SK-N-SH (cell line): ENCODE results near the gene C1QTNF9. TPM values are rescaled to one million over a fixed set of nuclear protein-coding genes. Genes with fewer than 3 reads are reported as not detected.

Experiments
- CTCF ChIA-PET: fragments of 300-600, 350-600 bp; formaldehyde crosslinking; extraction: SDS; loops from one replicate; lab custom pipeline; 2021; lab: Yijun Ruan, JAX
- POLR2A ChIA-PET: fragments of 350-600 bp; sonication (Branson Sonifier 250); formaldehyde crosslinking; extraction: SDS; loops from one replicate; lab custom pipeline; 2020; ENCODE audit warnings: antibody characterized with exemption, inconsistent platforms; lab: Yijun Ruan, JAX
- DNase-seq: peaks from one replicate; pipeline ENCODE4 v3.0.0; 2012
- H2AFZ ChIP-seq: fragments of 200-600 bp; sonication (generic); 2 replicates; pipeline ENCODE4 v1.8.1; 2016; ENCODE audit warnings: antibody characterized with exemption, mild to moderate bottlenecking, low read depth
- H3F3A ChIP-seq: fragments of 200-600 bp; sonication (generic); replicated peaks from 2 replicates; pipeline ENCODE3; 2016; ENCODE audit warnings: antibody characterized with exemption, mild to moderate bottlenecking; ENCODE audit not compliant: insufficient read depth
- H3K27ac ChIP-seq, 2 experiments: fragments of 200-500 bp in 1 of 2; fragments of 200-600 bp in 1 of 2; sonication (Bioruptor generic) in 1 of 2; sonication (generic), shearing (Covaris generic) in 1 of 2; 2 replicates each; pipeline versions ENCODE4 v1.5.1 to v1.6.1; 2014 to 2016; ENCODE audit warnings: low read depth in 2 of 2, inconsistent platforms in 1 of 2, low read length in 1 of 2, mild to moderate bottlenecking in 1 of 2, mixed read lengths in 1 of 2
- H3K27me3 ChIP-seq: fragments of 200-600 bp; sonication (generic), shearing (Covaris generic); 2 replicates; pipeline ENCODE4 v1.6.1; 2016; ENCODE audit warnings: mixed run types; ENCODE audit not compliant: insufficient read depth
- H3K36me3 ChIP-seq, 2 experiments: fragments of 200-500 bp in 1 of 2; fragments of 200-600 bp in 1 of 2; sonication (Bioruptor generic) in 1 of 2; sonication (generic) in 1 of 2; replicated peaks in 1 of 2; 2 replicates each; pipeline versions ENCODE3 to v1.5.1; 2014 to 2016; ENCODE audit warnings: low read length in 1 of 2, mild to moderate bottlenecking in 1 of 2; ENCODE audit not compliant: insufficient read depth in 2 of 2, control insufficient read depth in 1 of 2
- H3K4me1 ChIP-seq, 2 experiments: fragments of 200-500 bp in 1 of 2; fragments of 200-600 bp in 1 of 2; sonication (Bioruptor generic) in 1 of 2; sonication (generic), shearing (Covaris generic) in 1 of 2; 2 replicates each; pipeline versions ENCODE4 v1.5.1 to v1.6.1; 2014 to 2016; ENCODE audit warnings: low read depth in 1 of 2, low read length in 1 of 2, mixed run types in 1 of 2; ENCODE audit not compliant: insufficient read depth in 2 of 2, control insufficient read depth in 1 of 2
- H3K4me2 ChIP-seq: fragments of 200-600 bp; sonication (generic), shearing (Covaris generic); 2 replicates; pipeline ENCODE4 v1.6.1; 2017; ENCODE audit warnings: mixed run types
- H3K4me3 ChIP-seq, 2 experiments: fragments of 200-500 bp in 1 of 2; fragments of 200-600 bp in 1 of 2; sonication (Bioruptor generic) in 1 of 2; sonication (generic), shearing (Covaris generic) in 1 of 2; 2 replicates each; pipeline versions ENCODE4 v1.5.1 to v1.8.1; 2014 to 2016; ENCODE audit warnings: low read depth in 2 of 2, inconsistent platforms in 1 of 2, low read length in 1 of 2, mild to moderate bottlenecking in 1 of 2, mixed read lengths in 1 of 2, moderate library complexity in 1 of 2
- H3K79me2 ChIP-seq: fragments of 200-600 bp; sonication (generic); 2 replicates; pipeline ENCODE4 v1.8.1; 2017; ENCODE audit warnings: mild to moderate bottlenecking; ENCODE audit not compliant: insufficient read depth
- H3K9ac ChIP-seq: fragments of 200-600 bp; sonication (generic); 2 replicates; pipeline ENCODE4 v1.6.1; 2017; ENCODE audit warnings: mixed run types
- H3K9me2 ChIP-seq: fragments of 200-600 bp; sonication (generic); 2 replicates; pipeline ENCODE4 v1.6.1; 2017; ENCODE audit warnings: mixed run types
- H3K9me3 ChIP-seq: fragments of 200-600 bp; sonication (generic); 2 replicates; pipeline ENCODE4 v1.6.1; 2017; ENCODE audit warnings: mixed run types, mild to moderate bottlenecking, moderate library complexity
- H4K20me1 ChIP-seq: fragments of 200-600 bp; sonication (generic); 2 replicates; pipeline ENCODE4 v1.6.1; 2017; ENCODE audit warnings: mild to moderate bottlenecking, mixed run types; ENCODE audit not compliant: insufficient read depth
- EZH2phosphoT487 ChIP-seq: fragments of 200-600 bp; sonication (generic); IDR thresholded peaks from 2 replicates; pipeline ENCODE4 v1.6.1; 2017; ENCODE audit warnings: low read depth, mixed run types, mild to moderate bottlenecking, antibody characterized with exemption, moderate library complexity, borderline replicate concordance
- FOXJ3 ChIP-seq: sonication (generic); formaldehyde crosslinking; IDR thresholded peaks from 2 replicates; pipeline ENCODE4 v1.5.1; 2020; ENCODE audit warnings: mild to moderate bottlenecking, missing genetic modification reagents
- IRF3 ChIP-seq: fragments of 150-350 bp; IDR thresholded peaks from 2 replicates; pipeline ENCODE4 v1.6.1; 2016; ENCODE audit warnings: mild to moderate bottlenecking, low read depth, low read length
- JUND ChIP-seq: IDR thresholded peaks from 2 replicates; pipeline ENCODE4 v1.4.0; 2012
- MEF2A ChIP-seq: IDR thresholded peaks from 2 replicates; pipeline ENCODE4 v1.4.0; 2012; ENCODE audit warnings: low read depth, borderline replicate concordance
- MXI1 ChIP-seq: IDR thresholded peaks from 2 replicates; pipeline ENCODE4 v1.6.1; 2012; ENCODE audit warnings: mild to moderate bottlenecking, low read depth, low read length, improper control_type of control experiment
- NFIC ChIP-seq: IDR thresholded peaks from 2 replicates; pipeline ENCODE4 v1.4.0; 2012; ENCODE audit warnings: borderline replicate concordance
- REST ChIP-seq: IDR thresholded peaks from 2 replicates; pipeline ENCODE4 v1.6.1; 2012; ENCODE audit warnings: mild to moderate bottlenecking, low read depth, low read length, moderate library complexity
- RFX5 ChIP-seq: IDR thresholded peaks from 2 replicates; pipeline ENCODE4 v1.6.1; 2012; ENCODE audit warnings: mild to moderate bottlenecking, improper control_type of control experiment, low read length
- RXRA ChIP-seq: IDR thresholded peaks from 2 replicates; pipeline ENCODE4 v1.4.0; 2012; ENCODE audit warnings: low read depth, mild to moderate bottlenecking, borderline replicate concordance
- SIN3A ChIP-seq: IDR thresholded peaks from 2 replicates; pipeline ENCODE4 v1.6.1; 2012; ENCODE audit warnings: low read depth, mild to moderate bottlenecking, low read length, moderate library complexity, borderline replicate concordance
- TCF12 ChIP-seq: IDR thresholded peaks from 2 replicates; pipeline ENCODE4 v1.4.0; 2012
- TEAD4 ChIP-seq: IDR thresholded peaks from 2 replicates; pipeline ENCODE4 v1.4.0; 2012; ENCODE audit warnings: mild to moderate bottlenecking, borderline replicate concordance; ENCODE audit not compliant: insufficient read depth
- USF1 ChIP-seq: IDR thresholded peaks from 2 replicates; pipeline ENCODE4 v1.4.0; 2012; ENCODE audit warnings: low read depth, borderline replicate concordance
- YY1 ChIP-seq: IDR thresholded peaks from 2 replicates; pipeline ENCODE4 v1.4.0; 2012; ENCODE audit warnings: low read depth, mild to moderate bottlenecking
- WGBS: methylation state at CpG from one replicate; pipeline ENCODE4 v1.1.6; 2017; ENCODE audit warnings: low lambda C conversion rate; 5-methylcytosine and 5-hydroxymethylcytosine counted together
- polyA plus RNA-seq, 3 experiments: library from polyadenylated mRNA; depleted of rRNA; stranded (reverse); fragments of >200 nt; gene quantifications; 2 replicates each; pipeline ENCODE4 v1.2.3, GENCODE V29; 2012
- TF ChIP-seq, protein P1 (sequence below): fragments of 150-350 bp; IDR thresholded peaks from 2 replicates; pipeline ENCODE4 v1.6.1; 2017; ENCODE audit warnings: antibody characterized with exemption, low read length, low read depth, borderline replicate concordance

Gene C1QTNF9
- polyA plus RNA-seq, 1 of the 3 experiments (the other 2 are of a cell fraction) = not detected

- H3K4me2 ChIP-seq = no peak overlapping the region
- H3K9ac ChIP-seq = no peak overlapping the region
- no peak overlapping the region for H3K27ac ChIP-seq
- H3K9me3 ChIP-seq = no peaks in the 10 kb centered on the region
- no peaks in the 10 kb centered on the region for H3K79me2 ChIP-seq
- no peak overlapping the region for H3K4me3 ChIP-seq
- H3K9me2 ChIP-seq = no peaks in the 10 kb centered on the region
- no peaks in the 10 kb centered on the region for H3F3A ChIP-seq
- no peak overlapping the region for H2AFZ ChIP-seq
- H3K4me1 ChIP-seq = no peaks in the 10 kb centered on the region
- 93% methylated on average over 22 of the region's 27 CpGs for WGBS
- no peaks in the 10 kb centered on the region for H3K27me3 ChIP-seq
- POLR2A ChIA-PET = no interaction called here
- peaks cover 0 to 2% of the 10 kb centered on the region in 2 experiments for H3K36me3 ChIP-seq
- no peak for DNase-seq
- CTCF ChIA-PET = interaction anchor here (1.0 to 1.3 kb wide), 3 partner anchors 16 to 420 kb away, joined by 3 to 4 read pairs (median 3); no protein-coding TSS in a partner anchor
- no peaks in the 10 kb centered on the region for H4K20me1 ChIP-seq
- TF ChIP-seq IRF3 (no peak), RXRA (no peak)
These were observed 1.9 kb upstream of the C1QTNF9 start for GRCh38 chr13:24307211-24308067.

GRCh38 chr13:24308068-24308445 is 1.3 kb upstream of the C1QTNF9 start:
- ChIA-PET CTCF (no interaction called here), POLR2A (no interaction called here)
- no peak for TF ChIP-seq FOXJ3
- no peak for TF ChIP-seq TEAD4
- TF ChIP-seq, protein P1, sequence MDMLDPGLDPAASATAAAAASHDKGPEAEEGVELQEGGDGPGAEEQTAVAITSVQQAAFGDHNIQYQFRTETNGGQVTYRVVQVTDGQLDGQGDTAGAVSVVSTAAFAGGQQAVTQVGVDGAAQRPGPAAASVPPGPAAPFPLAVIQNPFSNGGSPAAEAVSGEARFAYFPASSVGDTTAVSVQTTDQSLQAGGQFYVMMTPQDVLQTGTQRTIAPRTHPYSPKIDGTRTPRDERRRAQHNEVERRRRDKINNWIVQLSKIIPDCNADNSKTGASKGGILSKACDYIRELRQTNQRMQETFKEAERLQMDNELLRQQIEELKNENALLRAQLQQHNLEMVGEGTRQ = no peak
- TF ChIP-seq USF1 = no peak
- no peak for TF ChIP-seq REST
- no peak for TF ChIP-seq JUND
- TF ChIP-seq SIN3A = no peak
- TF ChIP-seq MEF2A = no peak
- no peak for TF ChIP-seq EZH2phosphoT487
- TF ChIP-seq YY1 = no peak
- TF ChIP-seq NFIC = no peak
- no peak for TF ChIP-seq TCF12
- no peak for TF ChIP-seq RFX5
- no peak for TF ChIP-seq MXI1
- Histone ChIP-seq H4K20me1 (no peaks in the 10 kb centered on the region), H3K36me3 (no peaks in the 10 kb centered on the region), H3K4me2 (no peak overlapping the region), H3K4me3 (no peak overlapping the region), H3K9ac (no peak overlapping the region), H3F3A (no peaks in the 10 kb centered on the region), H3K79me2 (no peaks in the 10 kb centered on the region), H3K4me1 (no peaks in the 10 kb centered on the region), H2AFZ (no peak overlapping the region), H3K27me3 (no peaks in the 10 kb centered on the region), H3K9me3 (no peaks in the 10 kb centered on the region), H3K27ac (no peak overlapping the region), H3K9me2 (no peaks in the 10 kb centered on the region)
- DNase-seq = no peak
- 80% methylated on average over 2 of the region's 33 CpGs for WGBS
